Neuron (in vitro differentiated cells): ENCODE results near the gene ATP6V1C2.

Experiments used
- H2AFZ ChIP-seq: one replicate; pipeline ENCODE4 v1.6.1; 2013; ENCODE audit warnings: low read depth, mild to moderate bottlenecking, inconsistent platforms, low read length, moderate library complexity
- H3K27me3 ChIP-seq: one replicate; pipeline ENCODE4 v1.6.1; 2013; ENCODE audit warnings: low read length; ENCODE audit not compliant: insufficient read depth
- H3K36me3 ChIP-seq: one replicate; pipeline ENCODE4 v1.6.1; 2013; ENCODE audit warnings: low read length; ENCODE audit not compliant: insufficient read depth
- H3K4me1 ChIP-seq: one replicate; pipeline ENCODE4 v1.6.1; 2013; ENCODE audit warnings: low read length; ENCODE audit not compliant: insufficient read depth
- H3K4me3 ChIP-seq: 2 replicates; pipeline ENCODE4 v1.5.1; 2013; ENCODE audit warnings: mild to moderate bottlenecking, low read length, moderate library complexity
- H3K9me3 ChIP-seq: one replicate; pipeline ENCODE4 v1.6.1; 2013; ENCODE audit warnings: low read length

Gene ATP6V1C2

DNA sequence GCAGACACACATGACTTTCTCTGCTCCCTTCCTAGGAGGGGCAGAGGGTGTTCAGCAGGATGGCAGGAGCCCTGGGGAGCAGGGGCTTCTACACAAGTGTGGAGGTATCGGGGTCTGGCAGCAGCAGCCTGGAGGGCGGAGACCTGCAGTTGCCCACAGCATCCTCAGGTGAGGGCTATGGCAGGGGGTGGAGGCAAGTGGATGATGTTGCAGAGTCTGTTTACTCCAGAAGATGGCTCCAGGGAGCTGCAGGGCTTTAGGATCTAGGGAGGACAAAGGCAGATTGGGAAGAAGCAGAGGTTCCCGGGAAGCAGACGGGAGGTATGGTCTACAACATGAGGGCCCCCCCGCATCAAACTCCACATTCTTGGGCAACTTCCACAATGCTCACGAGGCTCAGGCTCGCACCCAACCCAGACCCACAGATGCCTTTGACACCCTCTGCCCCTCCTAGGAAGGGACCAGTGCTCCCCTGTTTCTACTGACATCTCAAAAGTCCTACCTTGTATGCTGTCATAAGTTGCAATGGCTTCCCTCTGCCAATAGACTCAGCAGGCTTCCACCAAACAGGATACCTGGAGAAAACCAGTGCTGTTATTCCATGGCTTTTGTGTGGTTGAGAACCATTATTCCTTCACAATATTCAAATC is 12.0 kb upstream of the ATP6V1C2 start:
- Histone ChIP-seq H3K9me3 (no peaks in the 10 kb centered on the region), H3K27me3 (peaks cover 11% of the 10 kb centered on the region), H2AFZ (no peak overlapping the region), H3K4me1 (no peaks in the 10 kb centered on the region), H3K36me3 (no peaks in the 10 kb centered on the region), H3K4me3 (no peak overlapping the region)

DNA sequence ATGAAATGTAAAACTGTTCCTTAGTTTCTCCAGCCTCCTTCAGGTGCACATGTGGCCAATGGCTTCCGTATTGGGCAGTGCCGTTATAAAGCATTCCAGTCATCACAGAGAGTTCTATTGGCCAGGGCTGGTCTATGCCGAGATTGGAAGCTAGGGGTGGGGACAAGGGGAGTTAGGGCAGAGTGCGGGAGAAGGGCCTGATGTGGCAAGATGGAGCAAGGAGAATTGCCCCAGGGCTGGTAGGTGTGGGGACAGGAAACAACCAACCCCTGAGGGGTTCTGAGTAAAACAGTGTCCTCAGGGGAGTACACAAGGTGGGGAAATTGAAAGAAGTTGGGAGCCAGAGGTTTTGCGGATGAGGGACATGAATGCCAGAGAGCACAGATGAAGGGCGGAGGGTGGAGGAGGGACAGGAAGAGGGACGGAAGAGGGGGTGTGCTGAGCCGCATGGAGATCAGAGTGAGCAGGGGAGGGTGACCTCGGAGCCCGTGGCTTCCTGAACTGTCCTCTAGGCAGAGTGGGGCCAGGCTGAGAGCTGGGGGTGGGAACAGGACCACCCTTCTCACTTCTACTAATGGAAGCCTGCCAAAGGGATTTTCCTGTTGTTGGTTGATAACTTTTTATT is 9.1 kb upstream of the ATP6V1C2 start:
- Histone ChIP-seq H3K4me3 (no peak overlapping the region), H3K27me3 (peaks cover 17% of the 10 kb centered on the region), H3K4me1 (peaks cover 4% of the 10 kb centered on the region), H3K9me3 (no peaks in the 10 kb centered on the region), H2AFZ (no peak overlapping the region), H3K36me3 (no peaks in the 10 kb centered on the region)

DNA sequence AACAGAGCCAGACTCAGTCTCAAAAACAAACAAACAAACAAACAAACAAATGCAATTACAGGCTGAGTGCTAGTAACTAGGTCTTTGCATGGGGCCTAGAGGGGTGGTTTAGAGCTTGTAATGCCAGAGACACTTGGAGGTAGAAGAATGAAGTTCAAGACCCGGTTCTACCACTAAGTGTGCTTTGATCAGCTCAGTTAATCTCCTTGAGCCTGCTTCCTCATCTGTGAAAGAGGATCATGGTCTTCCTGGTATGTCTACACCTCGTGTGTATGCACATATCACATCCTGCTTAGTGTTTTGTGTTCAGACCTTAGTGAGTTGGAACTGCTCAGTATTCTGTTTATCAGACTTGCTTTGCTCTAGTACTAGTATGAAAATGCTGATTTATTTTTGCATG is 4.8 kb upstream of the ATP6V1C2 start:
- Histone ChIP-seq H3K36me3 (no peaks in the 10 kb centered on the region), H2AFZ (no peak overlapping the region), H3K4me3 (no peak overlapping the region), H3K4me1 (peaks cover 13% of the 10 kb centered on the region), H3K27me3 (peaks cover 35% of the 10 kb centered on the region), H3K9me3 (no peaks in the 10 kb centered on the region)

DNA sequence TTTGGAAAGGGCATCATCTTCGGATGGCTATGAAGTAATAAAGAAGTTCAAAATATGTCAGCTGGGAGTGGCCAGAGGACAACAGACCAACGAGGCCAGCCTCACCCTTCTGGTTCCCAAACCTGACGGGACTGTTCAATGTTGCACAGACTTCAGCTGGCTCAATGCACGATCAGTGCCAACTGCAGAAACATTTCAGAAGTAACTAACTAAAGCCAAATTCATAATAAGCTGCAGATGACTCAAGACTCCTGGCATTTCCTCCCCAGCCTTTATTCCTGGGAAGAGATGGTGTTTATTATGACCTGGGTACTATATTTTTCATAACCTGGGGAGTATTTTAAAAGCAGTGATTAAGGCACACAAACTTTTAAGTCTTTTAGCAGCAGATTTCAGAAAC is 3.8 kb upstream of the ATP6V1C2 start:
- peaks cover 17% of the 10 kb centered on the region for H3K4me1 ChIP-seq
- H3K4me3 ChIP-seq: no peak overlapping the region
- no peak overlapping the region for H2AFZ ChIP-seq
- H3K36me3 ChIP-seq: no peaks in the 10 kb centered on the region
- no peaks in the 10 kb centered on the region for H3K9me3 ChIP-seq
- peaks cover 39% of the 10 kb centered on the region for H3K27me3 ChIP-seq

DNA sequence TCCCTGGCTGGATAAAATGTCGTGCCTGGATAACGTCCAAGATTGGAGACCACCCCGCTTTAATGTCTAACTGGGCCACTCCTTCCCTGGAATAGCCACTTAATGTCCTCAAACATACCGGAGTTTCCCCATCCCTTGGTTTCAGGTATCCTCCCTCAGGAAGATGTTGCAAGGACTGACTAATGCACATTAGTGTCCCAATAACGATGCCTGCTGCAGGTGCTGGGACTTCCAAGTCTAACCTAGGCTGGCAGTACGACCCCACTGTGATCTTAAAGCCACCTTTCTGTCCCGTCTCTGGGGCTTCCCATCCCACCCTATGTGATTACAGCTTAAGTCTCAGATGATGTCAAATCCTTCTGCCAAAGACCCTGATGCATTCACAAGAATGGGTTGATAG is 1.1 kb upstream of the ATP6V1C2 start:
- no peak overlapping the region for H3K4me3 ChIP-seq
- H3K9me3 ChIP-seq: peaks cover 4% of the 10 kb centered on the region
- H3K4me1 ChIP-seq: peaks cover 17% of the 10 kb centered on the region
- peaks cover 56% of the 10 kb centered on the region for H3K27me3 ChIP-seq
- no peak overlapping the region for H2AFZ ChIP-seq
- H3K36me3 ChIP-seq: no peaks in the 10 kb centered on the region

DNA sequence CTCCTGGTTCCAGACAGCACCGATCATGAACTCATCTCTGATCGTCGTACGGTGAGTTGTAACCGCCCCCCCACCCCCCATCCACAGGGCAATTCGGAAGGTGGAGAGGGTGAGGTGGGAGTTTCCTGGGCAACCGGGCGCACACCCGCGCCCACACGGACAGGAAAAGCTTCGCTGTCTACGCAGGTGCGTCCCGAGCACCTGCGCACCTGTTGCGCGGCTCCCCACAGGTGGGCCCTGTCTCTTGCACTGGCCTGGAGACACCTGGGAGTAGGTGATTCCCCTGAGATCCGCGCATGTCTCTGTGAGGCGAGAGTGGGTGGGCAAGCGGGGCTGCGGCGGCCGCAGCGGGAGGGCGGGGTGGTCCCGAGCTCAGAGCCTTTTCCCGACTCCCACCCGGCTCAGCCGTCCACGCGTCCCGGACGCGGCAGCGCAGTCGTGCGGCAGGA is 459 bp upstream of the ATP6V1C2 start:
- peaks cover 4% of the 10 kb centered on the region for H3K9me3 ChIP-seq
- peaks cover 17% of the 10 kb centered on the region for H3K4me1 ChIP-seq
- H3K27me3 ChIP-seq: peaks cover 59% of the 10 kb centered on the region
- no peaks in the 10 kb centered on the region for H3K36me3 ChIP-seq
- peak overlapping the region; percentile 51 for H3K4me3 ChIP-seq
- H2AFZ ChIP-seq: peak overlapping the region; percentile 57

DNA sequence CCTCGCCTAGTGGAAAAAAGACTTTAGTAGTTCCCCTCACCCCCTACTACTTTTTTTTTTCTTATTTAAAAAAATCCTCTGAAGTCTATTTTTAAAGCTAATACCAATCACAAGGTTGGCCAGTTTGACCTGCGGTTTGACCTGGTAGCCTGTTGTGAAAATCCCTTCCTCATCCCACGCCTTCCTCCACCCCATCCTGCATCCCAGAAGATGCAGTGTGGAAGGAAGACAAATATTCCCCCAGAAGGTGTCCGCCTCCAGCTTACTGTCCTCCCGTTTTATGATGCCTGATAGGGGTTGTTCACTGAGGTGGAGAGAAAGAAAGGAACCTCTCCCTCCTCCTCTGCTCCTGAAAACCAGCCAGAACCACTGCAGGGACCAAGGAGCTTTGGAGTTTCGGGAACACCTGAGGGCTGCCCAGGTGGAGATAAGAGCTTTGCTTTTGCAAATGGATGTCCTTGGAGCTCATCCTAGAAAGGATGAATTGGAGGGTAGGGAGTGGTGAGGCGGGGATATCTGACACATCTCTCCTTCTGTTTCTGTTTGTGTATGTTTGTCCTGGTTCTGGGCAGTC is 909 bp downstream of the ATP6V1C2 start:
- peak overlapping the region; percentile 51 for H3K4me3 ChIP-seq
- H3K27me3 ChIP-seq: peaks cover 61% of the 10 kb centered on the region
- H3K36me3 ChIP-seq: no peaks in the 10 kb centered on the region

DNA sequence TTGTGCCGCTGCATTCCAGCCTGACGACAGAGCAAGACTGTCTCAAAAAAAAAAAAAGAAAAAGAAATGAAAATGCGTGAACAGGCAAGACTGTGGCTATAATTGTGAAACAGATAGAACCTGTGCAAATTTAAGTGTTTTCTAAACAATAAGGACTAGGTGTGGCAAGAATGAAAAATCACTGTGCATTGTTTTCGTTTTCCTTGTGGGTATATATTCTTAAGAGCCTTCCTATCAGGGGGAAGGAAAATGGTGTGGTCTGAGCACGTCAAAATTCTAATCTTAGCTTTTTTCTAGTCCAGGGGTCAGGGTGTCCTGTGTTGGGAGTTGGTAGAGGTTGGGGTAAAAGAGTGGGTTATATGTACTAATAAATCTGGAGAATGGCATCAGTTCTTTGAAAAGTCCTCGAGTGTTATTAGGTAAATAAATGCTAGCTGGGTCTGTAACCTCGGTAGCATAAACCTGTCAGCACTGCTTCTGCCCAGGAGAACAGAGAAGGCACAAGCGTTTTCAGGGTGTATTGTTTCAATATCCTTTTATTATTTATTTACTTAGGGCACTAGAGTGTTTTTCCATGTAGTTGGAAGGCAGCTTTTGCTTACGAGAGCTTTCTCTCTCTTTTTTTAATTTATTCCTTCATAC is 11.6 kb downstream of the ATP6V1C2 start:
- no peak overlapping the region for H2AFZ ChIP-seq
- H3K4me3 ChIP-seq: no peak overlapping the region
- H3K36me3 ChIP-seq: no peaks in the 10 kb centered on the region
- peaks cover under 1% of the 10 kb centered on the region for H3K9me3 ChIP-seq
- no peaks in the 10 kb centered on the region for H3K4me1 ChIP-seq
- peaks cover 5% of the 10 kb centered on the region for H3K27me3 ChIP-seq

More for the DNA sequence above, 909 bp downstream of the ATP6V1C2 start:
- H3K4me1 ChIP-seq: peaks cover 13% of the 10 kb centered on the region
- H2AFZ ChIP-seq: no peak overlapping the region
- H3K9me3 ChIP-seq: peaks cover 4% of the 10 kb centered on the region

DNA sequence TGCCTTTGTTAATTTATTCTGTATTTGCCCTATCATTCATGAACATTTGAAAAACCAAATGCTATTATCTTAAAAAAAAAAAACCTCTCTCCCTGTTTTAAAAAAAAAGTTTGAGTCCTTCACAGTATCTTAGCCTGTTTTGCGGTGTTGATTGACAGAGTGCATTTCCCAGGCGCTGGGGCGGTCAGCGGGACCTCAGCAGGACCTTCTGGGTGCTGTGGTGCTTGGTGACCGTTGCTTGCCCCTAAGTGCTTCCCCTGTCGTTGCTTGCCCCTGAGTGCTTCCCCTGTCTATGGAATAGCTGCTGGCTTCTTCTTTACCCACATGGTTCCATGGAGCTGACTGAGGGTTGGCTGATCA is 12.1 kb downstream of the ATP6V1C2 start:
- Histone ChIP-seq H3K9me3 (peaks cover 2% of the 10 kb centered on the region), H3K27me3 (peaks cover 7% of the 10 kb centered on the region), H2AFZ (no peak overlapping the region), H3K4me3 (no peak overlapping the region), H3K36me3 (no peaks in the 10 kb centered on the region), H3K4me1 (no peaks in the 10 kb centered on the region)

DNA sequence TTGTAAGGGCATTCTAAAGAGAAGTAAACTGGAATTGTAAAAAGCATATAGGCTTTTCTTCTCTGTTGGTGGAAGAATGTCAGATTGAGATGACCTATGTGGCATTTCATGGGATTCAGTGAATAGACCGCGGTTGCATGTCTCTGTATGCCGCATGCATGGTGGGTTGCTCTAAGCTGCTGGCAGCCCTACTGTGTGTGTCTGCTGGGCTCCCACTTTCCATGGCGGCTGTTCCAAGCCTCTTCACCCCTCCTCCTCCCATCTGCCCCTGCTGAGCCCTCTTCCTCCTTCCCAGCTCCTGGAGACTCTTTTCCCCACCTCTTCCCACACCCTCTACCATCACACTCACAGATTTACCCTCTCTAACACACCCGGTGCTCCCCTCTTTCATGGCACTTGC is 12.6 kb downstream of the ATP6V1C2 start:
- Histone ChIP-seq H3K4me3 (no peak overlapping the region), H3K36me3 (no peaks in the 10 kb centered on the region), H3K4me1 (no peaks in the 10 kb centered on the region), H2AFZ (no peak overlapping the region), H3K27me3 (peaks cover 7% of the 10 kb centered on the region), H3K9me3 (peaks cover 2% of the 10 kb centered on the region)

DNA sequence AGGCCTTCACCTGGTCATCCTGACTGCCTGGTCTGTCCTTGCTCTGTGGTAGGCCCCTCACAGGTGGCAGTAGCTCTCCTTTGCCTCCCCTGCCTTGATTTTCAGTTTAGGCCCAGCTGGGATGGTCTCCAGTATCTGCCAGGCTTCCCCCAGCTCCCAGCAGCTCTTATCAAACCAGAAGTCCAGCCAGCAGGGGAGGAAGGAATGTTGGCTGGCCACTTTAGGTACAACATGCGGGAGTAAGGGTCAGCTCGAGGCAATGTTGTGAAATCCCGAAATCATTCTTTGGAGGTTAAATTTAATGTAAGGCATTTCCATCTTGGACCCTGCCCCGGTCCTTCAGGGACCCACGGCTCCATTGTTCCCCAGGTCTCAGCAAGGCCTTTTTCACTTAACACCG is 16.8 kb downstream of the ATP6V1C2 start:
- no peaks in the 10 kb centered on the region for H3K4me1 ChIP-seq
- no peak overlapping the region for H2AFZ ChIP-seq
- H3K9me3 ChIP-seq: peaks cover 2% of the 10 kb centered on the region
- peaks cover 5% of the 10 kb centered on the region for H3K27me3 ChIP-seq
- H3K36me3 ChIP-seq: no peaks in the 10 kb centered on the region
- no peak overlapping the region for H3K4me3 ChIP-seq

DNA sequence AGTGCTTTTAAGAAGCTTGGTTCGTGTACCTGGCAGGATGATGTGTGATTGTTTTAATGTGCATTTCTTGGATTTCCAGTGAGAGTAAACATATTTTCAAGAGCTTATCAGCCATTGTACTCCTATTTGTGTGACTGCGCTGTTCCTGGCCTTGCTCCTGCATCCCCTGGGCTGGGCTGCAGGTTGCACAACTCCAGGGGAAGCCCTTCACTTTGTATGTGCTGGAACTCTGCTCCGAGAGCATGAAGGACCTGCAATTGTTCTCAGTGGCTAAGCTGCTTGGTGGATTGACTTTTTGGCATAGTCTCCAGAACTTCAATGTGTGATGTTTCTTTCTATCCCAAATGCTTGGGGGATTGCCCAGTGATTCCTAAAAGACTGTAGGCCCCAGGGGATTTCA is 18.8 kb downstream of the ATP6V1C2 start:
- Histone ChIP-seq H2AFZ (no peak overlapping the region), H3K4me1 (no peaks in the 10 kb centered on the region), H3K27me3 (peaks cover 3% of the 10 kb centered on the region), H3K4me3 (no peak overlapping the region), H3K9me3 (peaks cover 2% of the 10 kb centered on the region), H3K36me3 (no peaks in the 10 kb centered on the region)

DNA sequence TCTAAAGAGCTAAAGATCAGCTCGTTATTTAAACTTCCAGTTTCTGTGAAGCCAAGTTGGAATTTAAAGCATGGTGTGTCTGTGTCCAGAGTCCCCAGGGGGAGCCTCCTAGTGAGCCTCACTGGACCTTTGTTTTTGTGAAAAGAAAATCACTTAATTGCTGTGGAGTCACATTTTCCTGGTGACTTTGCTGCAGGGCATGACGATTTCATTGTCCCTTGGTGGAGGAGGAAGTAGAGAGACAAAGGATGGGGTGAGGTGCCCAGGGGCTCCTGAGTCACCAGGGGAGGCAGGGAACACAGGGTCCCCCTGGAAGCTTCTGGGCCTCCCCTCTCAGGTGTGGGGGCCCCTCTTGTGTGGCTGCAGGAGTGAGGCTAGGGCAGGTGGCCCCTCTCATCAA is 19.7 kb downstream of the ATP6V1C2 start:
- Histone ChIP-seq H3K9me3 (peaks cover 2% of the 10 kb centered on the region), H2AFZ (no peak overlapping the region), H3K36me3 (no peaks in the 10 kb centered on the region), H3K27me3 (peaks cover 3% of the 10 kb centered on the region), H3K4me3 (no peak overlapping the region), H3K4me1 (no peaks in the 10 kb centered on the region)
